HG02970 (cell line): ENCODE measurements around the gene IRF8.
"Not testable (repeated sequence)": the region's sequence is repeated elsewhere in the genome, so short reads cannot be mapped to it uniquely, and the experiment has no call there.

Experiments
- ATAC-seq: cut with Tn5 transposase; IDR thresholded peaks from one replicate; pipeline ENCODE4 v1.9.1; 2021; ENCODE audit warnings: mild to moderate bottlenecking, moderate library complexity, moderate number of reproducible peaks; ENCODE audit not compliant: unreplicated experiment, low FRiP score

The IRF8 gene, protein sequence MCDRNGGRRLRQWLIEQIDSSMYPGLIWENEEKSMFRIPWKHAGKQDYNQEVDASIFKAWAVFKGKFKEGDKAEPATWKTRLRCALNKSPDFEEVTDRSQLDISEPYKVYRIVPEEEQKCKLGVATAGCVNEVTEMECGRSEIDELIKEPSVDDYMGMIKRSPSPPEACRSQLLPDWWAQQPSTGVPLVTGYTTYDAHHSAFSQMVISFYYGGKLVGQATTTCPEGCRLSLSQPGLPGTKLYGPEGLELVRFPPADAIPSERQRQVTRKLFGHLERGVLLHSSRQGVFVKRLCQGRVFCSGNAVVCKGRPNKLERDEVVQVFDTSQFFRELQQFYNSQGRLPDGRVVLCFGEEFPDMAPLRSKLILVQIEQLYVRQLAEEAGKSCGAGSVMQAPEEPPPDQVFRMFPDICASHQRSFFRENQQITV

GRCh38 chr16:85898521-85899442 is at the start of gene IRF8:
IRF8 (plus strand) TSS chr16:85899162; CDS start chr16:85903016, 3,854 bp downstream.
- no peak for ATAC-seq

DNA sequence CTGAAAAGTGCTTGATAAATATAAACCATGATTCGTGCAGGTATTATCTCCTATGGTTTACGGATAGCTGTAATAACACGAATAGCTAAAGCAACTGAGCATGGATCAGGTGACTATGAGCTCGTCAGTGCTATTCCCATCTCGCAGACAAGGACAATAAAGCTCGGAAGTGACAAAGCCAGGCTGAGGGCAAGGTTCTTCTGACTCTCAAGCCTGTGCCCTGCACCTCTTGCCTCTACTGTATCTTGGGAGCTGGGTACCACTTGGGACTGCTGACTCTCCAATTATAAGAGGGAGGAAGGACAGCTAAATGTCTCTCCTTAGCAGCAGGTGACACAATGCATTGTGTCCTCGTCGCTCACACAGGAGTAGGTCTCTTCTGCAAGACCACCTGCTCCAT is 49.6 kb upstream of the IRF8 start:
- ATAC-seq, result no peak

DNA sequence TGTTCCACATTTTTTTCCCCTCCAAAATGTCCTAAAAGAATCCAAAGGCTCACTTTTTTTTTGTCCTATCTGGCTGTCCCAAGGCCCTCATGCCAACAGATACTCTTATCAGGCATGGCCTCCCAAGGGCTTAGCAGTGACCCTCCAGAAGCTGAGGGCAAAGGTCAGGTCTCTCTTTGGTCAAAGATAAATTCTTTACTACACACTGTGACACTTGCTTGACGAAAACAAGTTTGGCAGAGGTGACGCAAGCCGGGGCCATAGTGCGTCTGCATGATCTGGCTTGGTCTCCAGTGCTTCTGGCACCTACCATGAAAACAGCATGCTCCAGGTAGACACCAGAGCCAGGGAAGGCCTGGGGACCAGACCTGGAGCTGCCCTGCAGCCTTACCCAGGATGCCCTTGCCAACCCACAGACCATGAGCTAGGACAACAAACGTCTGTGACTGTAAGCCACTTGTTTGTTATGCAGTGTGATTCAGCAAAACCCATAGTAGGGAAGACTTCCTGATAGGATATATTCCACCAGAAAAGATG is 48.5 kb upstream of the IRF8 start:
- no peak for ATAC-seq

DNA sequence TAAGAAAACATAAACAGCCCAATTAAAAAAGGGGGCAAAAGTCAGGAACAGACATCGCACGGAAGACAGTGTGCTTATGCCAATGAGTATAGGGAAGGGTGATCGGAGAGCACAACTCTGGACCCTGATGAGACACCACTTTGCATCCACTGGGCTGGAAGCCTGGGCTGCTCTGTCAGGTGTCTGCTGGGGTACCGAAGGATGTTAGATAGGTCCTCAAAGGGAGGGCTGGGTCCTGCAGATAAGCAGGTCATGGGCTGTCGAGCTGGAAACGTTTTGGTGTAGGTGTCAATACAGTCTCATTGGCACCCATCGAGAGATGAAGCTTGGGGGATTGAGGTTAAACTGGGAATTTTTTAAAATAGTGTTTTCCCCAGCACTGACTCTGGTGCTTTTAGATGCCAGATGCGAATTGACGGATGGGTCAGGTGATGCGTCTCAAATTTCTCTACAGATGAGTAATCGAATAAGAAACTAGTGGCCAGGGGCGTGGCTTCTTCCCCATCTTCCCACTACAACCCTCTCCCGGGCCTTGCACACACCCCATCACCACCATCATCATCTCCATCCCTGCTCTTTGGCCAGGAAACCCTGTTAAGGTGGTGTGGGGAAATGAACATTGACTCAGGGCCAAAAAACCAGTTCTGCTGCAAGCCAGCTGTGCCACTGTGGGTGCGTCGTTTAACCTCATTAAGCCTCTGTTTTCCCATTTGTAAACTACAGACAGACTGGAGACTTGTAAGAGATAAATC is 47.8 kb upstream of the IRF8 start:
- ATAC-seq, result no peak

DNA sequence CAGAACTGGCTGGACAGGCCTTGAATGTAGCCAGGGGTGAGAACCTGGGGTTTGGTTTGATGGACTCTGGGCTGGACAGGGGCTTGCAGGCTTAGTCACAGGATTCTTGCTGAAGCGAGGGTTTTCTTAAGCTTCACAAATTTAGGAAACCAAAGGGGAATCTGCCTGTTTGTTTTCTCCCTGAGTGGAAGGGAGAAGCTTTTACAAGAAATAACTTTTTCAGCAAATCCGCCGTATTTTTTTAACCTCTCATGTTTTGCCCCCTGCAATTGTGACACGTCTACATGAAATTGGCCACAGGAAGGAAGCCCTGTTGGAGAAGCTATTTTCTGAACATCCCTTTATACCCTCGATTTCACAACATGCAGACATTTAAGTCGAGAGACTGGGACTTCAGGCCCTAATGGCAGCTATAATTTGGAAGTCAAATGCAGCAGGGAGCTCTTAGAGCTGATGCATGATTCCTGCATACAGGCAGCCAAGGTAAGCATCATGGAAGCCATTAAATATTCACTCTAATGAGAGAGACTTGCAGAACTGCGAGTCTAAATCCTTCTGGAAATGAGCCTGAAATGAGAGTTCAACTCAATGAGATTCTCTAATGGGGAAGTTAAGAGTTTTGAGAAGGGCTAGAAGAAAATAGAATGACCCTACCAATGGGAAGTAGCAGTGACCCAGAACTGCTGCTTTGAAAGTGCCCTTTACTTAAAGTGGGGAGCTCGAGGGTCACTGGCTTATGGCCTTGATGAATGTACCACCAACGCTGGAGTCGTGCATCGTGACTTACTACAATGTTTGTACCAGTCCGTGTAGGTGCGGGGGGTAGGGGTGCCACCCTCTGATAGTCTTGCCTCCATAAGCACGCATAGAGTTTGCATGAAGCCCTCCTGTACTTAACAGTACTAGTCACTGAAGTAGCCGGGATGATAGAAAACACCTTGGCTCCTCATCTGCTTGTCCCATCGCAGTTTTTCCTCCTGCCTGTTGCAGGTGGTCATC is 45.1 kb upstream of the IRF8 start:
- ATAC-seq, result no peak

DNA sequence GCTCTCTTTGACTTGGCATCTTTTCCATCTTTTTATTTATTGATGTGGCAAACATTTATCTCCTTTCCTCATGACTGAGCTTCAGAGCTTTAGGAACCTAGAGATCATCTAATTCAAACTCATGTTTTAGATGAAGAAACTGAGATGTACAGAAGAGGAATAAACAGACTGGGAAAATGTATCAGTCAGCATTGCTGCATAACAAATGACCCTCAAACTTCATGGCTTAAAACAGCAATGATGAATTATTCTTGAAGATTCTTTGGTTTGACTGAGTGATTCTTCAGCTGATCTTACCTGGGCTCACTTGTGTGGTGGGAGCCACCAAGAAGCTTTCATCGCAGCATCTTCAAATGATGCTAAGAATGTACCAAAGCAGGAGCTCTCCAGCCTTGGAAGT is 44.0 kb upstream of the IRF8 start:
- no peak for ATAC-seq

DNA sequence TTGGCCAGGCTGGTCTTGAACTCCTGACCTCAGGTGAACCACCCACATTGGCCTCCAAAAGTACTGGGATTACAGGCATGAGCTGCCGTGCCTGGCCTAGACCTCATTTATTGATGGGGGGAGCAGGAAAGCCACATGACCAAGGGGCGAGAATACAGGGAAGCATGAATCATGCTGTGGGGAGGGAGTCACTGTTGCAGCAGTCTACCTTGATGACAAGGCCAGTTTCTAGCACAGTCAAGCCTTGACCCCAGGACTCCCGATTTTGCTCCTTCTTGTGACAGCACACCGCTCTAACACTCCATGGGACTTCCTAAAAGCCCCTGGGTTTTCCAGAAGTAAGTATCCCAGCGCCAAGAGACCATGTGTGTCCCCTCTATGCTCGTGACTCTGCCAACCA is 42.9 kb upstream of the IRF8 start:
- ATAC-seq, result no peak

- ATAC-seq, result no peak
These were observed 42.4 kb upstream of the IRF8 start for GRCh38 chr16:85856585-85856984.

DNA sequence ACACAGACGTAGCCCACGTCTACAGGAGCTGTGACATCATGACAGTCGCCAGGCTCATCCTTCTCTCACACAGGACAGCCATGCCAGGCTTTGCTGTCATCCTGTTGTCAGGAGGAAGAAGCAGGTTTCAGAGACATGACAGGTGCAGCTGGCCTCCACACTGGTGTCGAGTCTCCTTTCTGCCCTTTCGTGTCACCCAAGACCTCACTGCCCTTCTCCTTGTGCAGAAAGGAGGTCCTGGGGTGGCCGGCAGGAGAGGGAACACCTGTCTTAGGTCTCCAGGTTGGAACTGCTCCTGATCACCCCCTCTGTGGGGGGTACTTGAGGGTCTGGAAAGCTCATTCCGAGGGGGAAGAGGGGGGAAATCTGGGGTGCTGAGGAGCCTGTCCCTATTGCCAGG is 41.6 kb upstream of the IRF8 start:
- no peak for ATAC-seq

GRCh38 chr16:85858571-85858970 is 40.4 kb upstream of the IRF8 start:
- ATAC-seq, result not testable (repeated sequence)

GRCh38 chr16:85858984-85859817 is 39.8 kb upstream of the IRF8 start:
- ATAC-seq, result no peak

DNA sequence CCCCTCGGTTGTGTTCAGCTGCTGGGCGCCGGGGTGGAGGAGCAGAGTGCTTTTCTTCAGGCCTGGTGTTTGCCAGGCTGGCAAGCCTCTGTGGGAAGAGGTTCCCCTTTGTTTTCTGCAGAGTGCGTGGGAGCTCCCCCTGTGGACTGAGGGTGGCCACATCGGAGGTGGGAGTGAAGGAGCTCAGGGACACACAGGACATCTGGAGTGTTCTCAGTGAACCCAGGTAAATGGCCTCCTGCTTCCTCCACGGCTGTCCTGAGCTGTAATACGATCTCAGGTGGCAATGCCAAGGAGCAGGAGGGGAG is 39.2 kb upstream of the IRF8 start:
- no peak for ATAC-seq

GRCh38 chr16:85860413-85861094 is 38.4 kb upstream of the IRF8 start:
- no peak for ATAC-seq

DNA sequence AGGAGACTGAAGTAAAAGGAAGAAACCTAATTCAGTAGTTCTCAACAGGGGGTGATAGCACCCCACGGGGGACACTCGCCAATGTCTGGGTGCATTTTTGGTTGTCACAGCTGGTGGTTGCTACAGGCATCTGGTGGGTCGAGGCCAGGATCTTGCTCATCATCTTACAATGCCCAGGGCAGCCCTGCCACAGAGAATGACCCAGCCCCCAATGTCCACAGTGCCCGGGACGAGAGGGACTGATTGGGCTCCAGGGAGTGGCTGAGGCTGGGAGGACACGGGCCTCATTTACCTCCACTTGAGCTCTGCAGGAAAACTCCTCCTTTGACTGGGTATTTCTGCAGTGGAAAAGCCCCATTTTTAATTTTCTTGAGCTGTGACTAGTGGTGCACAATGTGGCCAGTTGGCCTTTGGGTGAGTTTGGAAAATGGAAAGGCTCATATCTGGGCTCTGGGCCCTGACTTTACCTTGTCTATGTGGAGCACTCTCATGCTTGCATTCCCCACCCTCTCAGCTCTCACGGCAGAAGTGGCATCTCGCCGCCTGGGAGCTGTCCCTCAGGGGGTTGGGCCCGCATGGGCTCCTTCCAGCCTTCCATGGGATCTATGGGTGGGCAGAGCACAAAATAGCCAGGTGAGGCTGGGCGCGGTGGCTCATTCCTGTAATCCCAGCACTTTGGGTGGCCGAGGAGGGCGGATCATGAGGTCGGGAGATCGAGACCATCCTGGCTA is 37.7 kb upstream of the IRF8 start:
- ATAC-seq, result no peak

- no peak for ATAC-seq
These were observed 36.2 kb upstream of the IRF8 start for GRCh38 chr16:85862476-85863383.

DNA sequence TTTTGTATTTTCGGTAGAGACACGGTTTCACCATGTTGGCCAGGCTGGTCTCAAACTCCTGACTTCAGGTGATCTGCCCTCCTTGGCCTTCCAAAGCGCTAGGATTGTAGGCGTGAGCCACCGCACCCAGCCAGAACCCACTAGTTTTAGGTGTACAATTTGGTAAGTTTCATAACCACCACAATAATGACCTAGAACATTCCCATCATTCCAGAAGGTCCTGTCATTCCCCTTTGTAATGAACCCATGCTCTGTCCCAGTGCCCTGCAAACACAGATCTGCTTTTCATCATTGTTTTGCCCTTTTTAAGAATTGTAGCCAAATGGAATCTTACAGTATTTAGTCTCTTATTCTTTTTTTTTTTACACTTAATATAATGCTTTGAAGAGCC is 35.6 kb upstream of the IRF8 start:
- ATAC-seq, result no peak
